Natural killer cell treated with Interleukin-12 subunit alpha and Interleukin-12 subunit beta and Interleukin-15 and Interleukin-18, amount 100 ng/mL, for 72 hours (primary cell): Measurements from ENCODE around the gene KIT. TPM values are rescaled to one million over a fixed set of nuclear protein-coding genes. Genes with fewer than 3 reads are reported as not detected.

Experiments used
- ATAC-seq, 2 donors: fragments of 150-1000 bp; cut with Tn5 transposase in 1 of 2; sonication (Bioruptor Pico), chemical (Tn5 transposase) in 1 of 2; 2 replicates each; pipeline ENCODE4 v1.10.0; 2021
- DNase-seq: peaks from one replicate; pipeline ENCODE4 v3.0.0; 2022; ENCODE audit warnings: low spot score
- H3K27ac Mint-ChIP-seq, 2 donors: 1 replicate in 1 of 2; 2 replicates in 1 of 2; pipeline ENCODE4 v1.8.0; 2022; ENCODE audit warnings: mixed read lengths in 2 of 2, mild to moderate bottlenecking in 1 of 2, moderate library complexity in 1 of 2
- H3K27me3 Mint-ChIP-seq, 2 donors: 1 replicate in 1 of 2; 2 replicates in 1 of 2; pipeline ENCODE4 v1.8.0; 2022; ENCODE audit warnings: mixed read lengths in 2 of 2
- H3K36me3 Mint-ChIP-seq: one replicate; pipeline ENCODE4 v1.8.0; 2022; ENCODE audit warnings: mixed read lengths
- H3K4me1 Mint-ChIP-seq, 2 donors: 1 replicate in 1 of 2; 2 replicates in 1 of 2; pipeline ENCODE4 v1.8.0; 2022; ENCODE audit warnings: low read depth in 2 of 2, mixed read lengths in 2 of 2, mild to moderate bottlenecking in 1 of 2
- H3K4me3 Mint-ChIP-seq: one replicate; pipeline ENCODE4 v1.8.0; 2022; ENCODE audit warnings: mixed read lengths
- H3K9me3 Mint-ChIP-seq: 2 replicates; pipeline ENCODE4 v1.8.0; 2022; ENCODE audit warnings: mixed read lengths
- total RNA-seq, 2 donors: library from RNA; stranded (reverse); gene quantifications; one replicate each; pipeline ENCODE4 v1.2.3, GENCODE V29; 2022

Gene KIT
- total RNA-seq, 2 donors from 2014 or later: 0.78 to 2.1 TPM

DNA sequence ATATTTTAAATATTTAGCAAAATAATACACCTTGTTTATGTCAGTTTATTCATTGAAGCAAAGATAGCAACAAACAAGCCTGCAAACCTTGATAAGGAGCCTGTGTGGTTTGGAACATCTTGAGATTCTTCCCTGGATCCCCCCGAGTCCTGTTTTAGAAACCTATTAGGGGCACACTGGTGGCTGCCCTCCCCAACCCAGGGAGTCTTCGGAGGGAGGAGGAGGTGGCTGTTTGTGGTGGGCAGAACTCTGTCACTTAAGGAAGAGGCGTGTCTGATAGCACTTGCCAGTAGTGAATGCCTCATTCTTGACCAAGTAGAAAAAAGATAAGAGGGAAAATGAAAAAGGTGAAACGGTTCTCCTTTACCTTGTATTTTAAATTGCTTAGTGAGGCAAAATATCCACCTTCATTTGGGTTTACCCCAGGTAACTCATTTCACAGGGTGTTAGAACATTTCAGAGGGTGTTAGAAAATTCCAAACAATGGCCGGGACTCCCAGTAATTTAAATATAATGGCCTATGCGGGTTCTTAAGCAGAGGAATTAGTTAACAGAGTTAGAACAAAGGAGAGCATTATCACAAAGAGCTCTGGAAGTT is 10.4 kb downstream of the KIT start:
- ATAC-seq: no peak
- Mint-ChIP-seq H3K27me3 (peaks cover 16 to 19% of the 10 kb centered on the region in 2 donors), H3K36me3 (no peaks in the 10 kb centered on the region), H3K4me1 (peaks cover 0 to 4% of the 10 kb centered on the region in 2 donors), H3K9me3 (no peaks in the 10 kb centered on the region), H3K27ac (no peak overlapping the region), H3K4me3 (no peak overlapping the region)
- no peak for DNase-seq

DNA sequence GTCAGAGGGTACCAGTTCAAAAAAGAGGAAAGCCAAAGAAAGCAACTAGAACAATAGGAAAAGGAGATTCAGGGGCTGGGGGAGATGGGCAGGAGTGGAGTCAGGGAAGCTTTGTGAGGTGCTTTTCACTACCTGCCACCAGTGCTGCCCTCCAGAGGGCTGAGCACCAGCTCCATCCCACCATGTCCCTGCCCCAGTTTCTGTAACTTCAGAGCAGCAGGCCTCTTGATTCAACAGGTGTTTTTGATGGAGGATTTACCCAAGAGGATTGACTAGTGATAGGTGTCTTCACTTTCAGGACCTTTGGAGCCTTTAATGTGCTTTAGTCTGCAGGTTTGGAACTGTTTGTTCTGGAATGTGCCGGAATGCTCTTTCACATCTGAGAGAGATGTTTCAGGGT is 12.1 kb downstream of the KIT start:
- Mint-ChIP-seq H3K27ac (no peak overlapping the region), H3K4me1 (peaks cover 0 to 4% of the 10 kb centered on the region in 2 donors), H3K36me3 (no peaks in the 10 kb centered on the region), H3K27me3 (peaks cover 19 to 20% of the 10 kb centered on the region in 2 donors), H3K9me3 (no peaks in the 10 kb centered on the region), H3K4me3 (no peak overlapping the region)
- ATAC-seq (no peak), DNase-seq (no peak)

DNA sequence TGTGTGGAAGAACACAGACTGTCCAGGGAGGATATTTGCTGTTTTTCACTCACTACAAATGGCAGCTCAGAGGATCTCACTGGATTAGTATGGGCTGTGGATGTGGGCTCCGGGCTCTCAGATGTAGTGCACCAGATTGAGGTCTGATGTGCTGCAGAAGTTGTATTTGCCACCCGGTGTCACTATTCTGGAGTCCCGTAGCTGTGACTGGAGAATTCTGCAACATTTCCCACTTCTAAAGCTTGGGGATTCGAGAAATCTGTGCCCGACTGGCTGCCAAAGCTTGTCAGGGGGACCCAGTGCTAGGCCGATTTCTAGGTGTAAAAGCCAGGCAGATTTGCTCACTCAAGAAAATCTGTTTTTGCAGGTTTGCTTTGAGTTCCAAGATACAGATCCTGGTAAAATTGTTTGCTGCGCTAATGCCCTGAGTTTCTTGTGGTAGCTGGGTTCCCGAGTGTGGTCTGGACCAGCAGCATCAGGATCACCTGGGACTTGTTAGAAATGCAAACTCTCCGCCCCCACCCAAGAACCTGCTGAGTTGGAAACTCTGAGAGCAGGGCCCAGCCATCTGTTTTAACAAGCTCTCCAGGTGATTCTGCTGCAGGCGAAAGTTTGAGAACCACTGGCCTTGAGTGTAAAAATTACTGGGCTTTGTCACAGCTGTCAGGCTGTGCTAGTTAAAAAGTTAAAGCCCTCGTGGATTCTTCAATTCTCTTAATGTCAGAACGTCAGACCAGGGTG is 18.1 kb downstream of the KIT start:
- no peak for DNase-seq
- Mint-ChIP-seq H3K27ac (no peak overlapping the region), H3K4me1 (no peaks in the 10 kb centered on the region), H3K9me3 (no peaks in the 10 kb centered on the region), H3K27me3 (peaks cover 0 to 14% of the 10 kb centered on the region in 2 donors), H3K4me3 (no peak overlapping the region), H3K36me3 (no peaks in the 10 kb centered on the region)
- ATAC-seq: no peak

DNA sequence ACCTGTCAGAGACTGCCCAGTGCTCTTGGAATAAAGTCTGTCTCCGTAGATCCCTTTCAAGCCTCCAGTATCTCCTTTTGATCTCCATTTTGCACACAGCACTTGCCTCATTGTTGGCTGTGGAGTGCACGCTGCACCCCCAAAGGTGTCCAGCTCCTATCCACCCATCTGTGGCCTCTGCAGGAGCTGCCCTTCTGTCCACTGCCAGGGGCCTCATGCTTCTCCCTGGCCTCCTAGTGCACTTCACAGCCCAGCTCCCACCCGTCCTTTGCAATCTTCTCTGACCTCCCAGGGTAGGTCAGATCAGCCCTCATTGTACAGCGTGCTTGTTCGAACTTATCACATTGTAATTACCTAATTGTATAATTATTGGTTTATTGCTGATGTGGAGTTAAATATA is 18.9 kb downstream of the KIT start:
- H3K4me1 Mint-ChIP-seq: no peaks in the 10 kb centered on the region
- no peaks in the 10 kb centered on the region for H3K9me3 Mint-ChIP-seq
- H3K4me3 Mint-ChIP-seq: no peak overlapping the region
- ATAC-seq: no peak
- no peak for DNase-seq
- H3K27me3 Mint-ChIP-seq: peaks cover 0 to 14% of the 10 kb centered on the region in 2 donors
- no peaks in the 10 kb centered on the region for H3K36me3 Mint-ChIP-seq
- H3K27ac Mint-ChIP-seq: no peak overlapping the region

DNA sequence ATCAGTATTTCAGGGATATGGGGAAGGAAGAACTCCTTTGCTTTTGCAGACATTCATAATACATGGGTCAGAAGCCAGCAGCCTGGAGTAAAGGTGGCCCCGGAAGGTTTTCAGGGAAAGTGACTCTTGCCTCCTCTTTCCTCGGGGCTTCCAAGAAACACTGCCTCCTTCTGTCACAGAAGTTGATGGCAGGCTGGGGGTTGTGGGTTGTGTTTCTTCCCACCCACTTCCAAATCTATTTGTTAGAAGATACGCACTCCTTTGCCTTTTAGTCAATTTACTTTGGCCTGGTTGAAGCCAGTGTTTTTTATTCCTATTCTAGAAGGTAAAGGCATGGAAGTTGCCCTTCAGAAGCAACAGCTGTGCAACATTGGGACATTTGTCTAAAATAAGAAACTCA is 19.7 kb downstream of the KIT start:
- peaks cover 0 to 14% of the 10 kb centered on the region in 2 donors for H3K27me3 Mint-ChIP-seq
- H3K9me3 Mint-ChIP-seq: no peaks in the 10 kb centered on the region
- H3K36me3 Mint-ChIP-seq: no peaks in the 10 kb centered on the region
- no peak overlapping the region for H3K27ac Mint-ChIP-seq
- ATAC-seq: no peak
- no peak for DNase-seq
- H3K4me3 Mint-ChIP-seq: no peak overlapping the region
- H3K4me1 Mint-ChIP-seq: no peaks in the 10 kb centered on the region

DNA sequence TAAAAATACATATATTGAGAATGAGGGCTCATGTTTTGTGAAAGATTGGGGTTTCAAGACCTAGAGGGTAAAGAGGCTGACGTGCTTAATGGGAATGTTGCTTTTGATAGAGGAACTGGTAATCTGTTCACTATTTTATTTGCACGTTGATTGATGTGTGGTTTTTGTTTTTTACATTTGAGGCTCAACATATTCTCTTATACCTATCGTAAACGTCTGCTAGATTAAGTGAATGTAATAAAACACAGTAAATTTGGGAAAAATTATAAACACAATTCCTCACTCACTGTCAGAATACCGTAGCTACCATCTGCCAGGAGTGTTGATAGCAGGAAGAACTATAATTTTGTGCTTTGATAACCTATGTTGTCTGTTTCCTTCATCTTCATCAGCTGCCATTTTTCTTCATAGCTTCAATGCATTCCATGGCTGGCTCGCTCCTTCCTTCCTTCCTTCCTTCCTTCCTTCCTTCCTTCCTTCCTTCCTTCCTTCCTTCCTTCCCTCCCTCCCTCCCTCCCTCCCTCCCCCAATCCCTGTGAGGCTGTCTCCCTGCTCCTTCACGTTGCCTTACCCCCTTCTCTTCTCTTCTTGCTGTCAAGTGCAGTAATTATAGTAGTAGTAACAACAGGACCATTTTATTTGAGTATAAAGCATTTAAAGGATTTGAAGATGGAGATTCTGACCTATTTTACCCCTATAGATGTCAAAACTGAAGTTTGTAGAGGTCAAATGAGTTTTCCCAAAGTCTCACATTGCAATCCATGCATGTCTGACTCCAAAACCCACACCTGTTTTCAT is 20.3 kb downstream of the KIT start:
- Mint-ChIP-seq H3K4me1 (no peaks in the 10 kb centered on the region), H3K36me3 (no peaks in the 10 kb centered on the region), H3K4me3 (no peak overlapping the region), H3K27me3 (peaks cover 0 to 13% of the 10 kb centered on the region in 2 donors), H3K27ac (no peak overlapping the region), H3K9me3 (no peaks in the 10 kb centered on the region)
- DNase-seq (no peak), ATAC-seq (no peak)

DNA sequence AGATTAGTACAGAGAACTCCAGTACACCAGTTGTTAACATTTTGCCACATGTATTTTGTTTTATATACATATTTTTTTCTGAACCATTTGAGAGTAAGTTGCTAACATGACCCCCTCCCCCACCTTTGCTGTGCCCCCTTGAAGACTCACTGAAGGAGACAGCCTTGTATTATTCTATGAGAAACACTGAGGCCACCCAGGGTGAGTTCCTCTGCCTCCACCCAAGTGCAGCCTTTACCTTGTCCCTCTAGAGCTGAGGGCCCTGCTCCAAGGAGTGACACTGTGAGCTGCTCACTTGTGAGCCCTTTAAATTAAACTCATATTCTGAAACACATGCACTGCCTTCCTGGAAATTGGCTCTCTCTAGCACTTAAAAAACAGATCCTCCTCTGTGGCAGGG is 21.1 kb downstream of the KIT start:
- ATAC-seq: no peak
- peaks cover 0 to 10% of the 10 kb centered on the region in 2 donors for H3K27me3 Mint-ChIP-seq

DNA sequence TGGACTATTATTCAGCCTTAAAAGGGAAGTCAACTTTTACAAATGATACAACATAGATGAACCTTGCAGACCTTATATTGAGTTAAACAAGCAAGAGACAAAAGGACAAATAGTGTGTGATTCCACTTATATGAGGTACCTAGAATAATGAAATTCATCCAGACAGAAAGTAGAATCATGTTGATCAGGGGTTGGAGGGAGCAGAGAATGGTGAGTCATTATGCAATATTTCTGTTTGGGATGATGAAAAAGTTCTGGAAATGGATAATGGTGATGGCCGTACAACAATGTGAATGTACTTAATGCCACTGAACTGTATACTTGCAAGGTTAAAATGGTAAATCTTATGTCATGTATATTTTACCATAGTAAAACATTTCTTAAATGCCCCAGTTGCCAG is 22.1 kb downstream of the KIT start:
- H3K4me1 Mint-ChIP-seq: peaks cover 10 to 11% of the 10 kb centered on the region in 2 donors
- no peak overlapping the region for H3K27ac Mint-ChIP-seq
- H3K27me3 Mint-ChIP-seq: peaks cover 0 to 6% of the 10 kb centered on the region in 2 donors
- no peak overlapping the region for H3K4me3 Mint-ChIP-seq
- DNase-seq (no peak), ATAC-seq (no peak)
- H3K9me3 Mint-ChIP-seq: no peaks in the 10 kb centered on the region
- H3K36me3 Mint-ChIP-seq: no peaks in the 10 kb centered on the region

More for the DNA sequence above, 21.1 kb downstream of the KIT start:
- no peak for DNase-seq
- Mint-ChIP-seq H3K27ac (no peak overlapping the region), H3K9me3 (no peaks in the 10 kb centered on the region), H3K4me1 (peaks cover 4% of the 10 kb centered on the region in 2 donors), H3K36me3 (no peaks in the 10 kb centered on the region), H3K4me3 (no peak overlapping the region)

DNA sequence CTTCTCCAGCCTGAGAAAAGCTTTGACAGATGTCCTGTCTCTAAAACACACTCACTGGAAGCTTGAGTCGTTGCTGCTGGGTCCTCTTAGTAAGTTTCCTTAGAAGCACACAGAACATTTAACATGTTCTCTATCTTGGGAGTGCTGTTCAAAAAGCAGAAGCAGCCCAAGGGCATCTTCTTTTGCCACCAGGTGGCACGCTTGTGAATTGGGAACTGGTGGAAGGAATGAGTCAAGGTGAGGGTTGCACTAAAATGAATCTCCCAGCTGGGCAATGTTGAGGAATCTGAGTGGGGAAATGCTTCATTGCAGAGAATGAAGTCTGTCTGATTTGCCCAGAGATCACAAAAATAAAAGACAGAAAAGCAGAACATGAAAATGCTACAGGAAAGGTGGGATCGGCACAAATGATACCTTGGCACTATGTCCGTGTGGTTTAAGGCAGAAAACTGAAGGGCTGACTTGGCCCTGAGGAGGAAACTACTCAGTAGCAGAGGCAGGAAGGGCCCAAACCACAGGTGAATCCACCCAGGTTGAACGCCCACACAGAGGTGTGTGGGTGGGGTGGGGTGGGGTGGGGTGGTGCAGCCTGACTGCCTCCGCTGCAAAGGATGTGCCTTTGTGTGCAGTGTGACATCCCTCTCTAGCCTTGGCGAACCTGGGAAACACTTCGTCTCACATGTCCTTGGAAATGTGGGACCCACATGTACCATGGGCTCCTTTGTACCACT is 26.0 kb downstream of the KIT start:
- DNase-seq: no peak
- Mint-ChIP-seq H3K4me1 (peaks cover 24 to 28% of the 10 kb centered on the region in 2 donors), H3K27me3 (peaks cover 0 to 2% of the 10 kb centered on the region in 2 donors), H3K9me3 (no peaks in the 10 kb centered on the region), H3K36me3 (no peaks in the 10 kb centered on the region), H3K27ac (peak overlapping the region in 1 of 2 donors; percentile 12), H3K4me3 (peak overlapping the region; percentile 56)
- ATAC-seq: peak in 1 of 2 donors; percentile 42

DNA sequence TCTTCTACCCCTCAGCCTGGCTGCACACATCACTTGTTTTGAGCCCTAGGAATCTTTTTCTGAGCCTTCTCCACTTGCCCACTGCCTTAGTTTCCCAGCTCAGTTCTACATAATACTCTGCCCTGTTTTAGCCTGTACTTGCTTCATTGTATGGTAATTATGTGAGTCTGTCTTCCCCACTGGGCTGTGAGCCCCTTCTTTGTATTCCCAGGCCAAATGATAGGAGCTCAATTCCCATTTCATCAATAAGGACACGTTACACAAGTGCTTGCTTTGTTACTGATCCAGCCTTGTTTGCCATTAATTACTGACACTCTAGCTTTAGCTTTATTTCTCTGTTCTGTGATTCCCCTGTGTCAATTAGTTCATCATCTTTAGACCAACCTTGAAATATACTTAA is 28.1 kb downstream of the KIT start:
- H3K27ac Mint-ChIP-seq: no peak overlapping the region
- peaks cover 0 to 2% of the 10 kb centered on the region in 2 donors for H3K27me3 Mint-ChIP-seq
- H3K36me3 Mint-ChIP-seq: no peaks in the 10 kb centered on the region
- H3K4me1 Mint-ChIP-seq: peaks cover 24 to 28% of the 10 kb centered on the region in 2 donors
- ATAC-seq (no peak), DNase-seq (no peak)
- H3K9me3 Mint-ChIP-seq: no peaks in the 10 kb centered on the region
- H3K4me3 Mint-ChIP-seq: no peak overlapping the region

DNA sequence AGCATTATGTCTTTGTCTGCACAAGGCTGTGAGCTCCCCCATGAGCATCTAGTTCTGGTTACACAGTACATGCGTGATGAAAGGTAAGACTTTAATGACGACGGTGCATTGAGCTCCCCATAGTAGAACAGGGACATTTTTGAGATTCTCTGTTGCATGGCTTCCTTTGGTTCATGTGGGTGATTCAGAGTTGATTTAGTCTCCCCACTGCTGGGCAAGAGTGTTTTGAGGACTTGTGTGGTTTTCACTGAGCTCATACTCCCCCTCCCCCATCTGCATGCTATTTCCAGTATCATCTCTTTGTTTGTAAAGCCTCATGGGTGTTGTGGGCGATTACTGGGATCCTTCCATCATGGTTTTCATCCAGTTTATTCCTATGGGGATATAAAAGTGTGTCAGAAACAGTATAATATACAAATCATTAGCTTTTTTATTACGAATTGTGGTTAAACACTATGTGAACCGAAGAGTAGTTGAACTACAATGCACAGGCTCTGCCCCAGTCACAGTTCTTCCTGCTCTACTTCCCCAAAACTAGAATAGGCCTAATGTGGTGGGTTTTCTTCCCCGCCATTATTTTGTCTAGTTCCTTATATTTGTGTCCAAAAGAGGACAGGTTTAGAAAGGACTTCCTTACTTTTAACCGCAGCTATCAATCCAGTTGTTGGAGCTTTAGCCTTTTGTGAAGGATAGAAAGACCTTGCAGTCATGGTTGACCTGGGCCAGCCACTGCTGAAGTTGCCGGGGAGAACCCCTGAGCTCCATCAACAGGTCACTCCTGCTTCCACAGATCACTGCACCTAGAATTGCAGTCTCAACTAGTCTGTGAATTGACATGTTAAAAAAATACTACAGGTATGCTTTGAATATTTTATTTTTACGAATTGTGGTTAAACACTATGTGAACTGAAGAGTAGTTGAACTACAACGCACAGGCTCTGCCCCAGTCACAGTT is 30.4 kb downstream of the KIT start:
- Mint-ChIP-seq H3K36me3 (no peaks in the 10 kb centered on the region), H3K27me3 (peaks cover 0 to 5% of the 10 kb centered on the region in 2 donors), H3K27ac (peak overlapping the region in 1 of 2 donors; percentile 68), H3K9me3 (no peaks in the 10 kb centered on the region), H3K4me1 (peaks cover 24 to 28% of the 10 kb centered on the region in 2 donors), H3K4me3 (peak overlapping the region; percentile 55)
- ATAC-seq: peak; percentile 32 to 34
- no peak for DNase-seq

DNA sequence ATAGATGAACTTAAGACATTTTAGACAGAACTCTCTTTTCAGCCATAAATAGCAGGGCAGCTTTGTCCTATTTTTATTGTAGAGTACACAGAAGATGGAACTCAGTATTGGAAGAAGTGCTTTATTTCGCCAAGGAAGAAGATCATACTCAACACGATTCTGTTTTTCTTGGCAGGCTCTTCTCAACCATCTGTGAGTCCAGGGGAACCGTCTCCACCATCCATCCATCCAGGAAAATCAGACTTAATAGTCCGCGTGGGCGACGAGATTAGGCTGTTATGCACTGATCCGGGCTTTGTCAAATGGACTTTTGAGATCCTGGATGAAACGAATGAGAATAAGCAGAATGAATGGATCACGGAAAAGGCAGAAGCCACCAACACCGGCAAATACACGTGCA is 37.6 kb downstream of the KIT start:
- Mint-ChIP-seq H3K36me3 (no peaks in the 10 kb centered on the region), H3K27me3 (peaks cover 0 to 5% of the 10 kb centered on the region in 2 donors), H3K4me3 (no peak overlapping the region), H3K4me1 (peaks cover 0 to 3% of the 10 kb centered on the region in 2 donors), H3K9me3 (no peaks in the 10 kb centered on the region), H3K27ac (no peak overlapping the region)
- ATAC-seq (no peak), DNase-seq (no peak)
